ENCODE results near the gene CD46.

CD46 gene

DNA sequence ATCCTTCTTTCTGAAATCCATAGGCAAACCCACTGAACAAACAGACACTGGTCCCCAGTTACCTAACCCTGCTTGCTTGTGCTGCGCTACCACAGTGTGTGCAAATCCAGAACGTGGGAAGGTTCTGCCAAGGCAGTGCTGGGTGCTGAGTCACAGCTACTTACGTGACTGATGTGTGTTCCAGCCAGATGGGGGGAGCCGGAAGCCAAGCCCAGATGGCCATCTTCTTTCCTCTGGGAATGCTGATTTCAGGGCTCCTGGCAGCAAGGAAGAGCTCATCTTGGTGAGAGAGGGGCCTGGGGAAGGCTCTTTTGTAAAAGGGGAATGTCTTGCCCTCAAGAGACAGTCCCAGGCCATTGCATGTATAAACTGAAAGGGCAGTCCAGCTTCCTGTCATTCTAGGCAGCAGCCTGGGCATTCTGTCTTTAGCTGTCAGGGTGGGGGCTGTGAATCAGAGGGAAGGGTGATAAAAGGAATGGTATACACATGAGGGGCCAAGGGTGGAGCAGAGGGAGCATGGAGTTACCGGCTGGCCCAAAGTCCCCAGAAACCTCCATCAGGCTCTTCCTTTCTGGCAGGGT is 54.1 kb downstream of the CD46 start:
- DNase-seq (ENCODE audit: insufficient read length, low spot score) (no peak), FAIRE-seq (no peak)
- TF ChIP-seq, protein P1, sequence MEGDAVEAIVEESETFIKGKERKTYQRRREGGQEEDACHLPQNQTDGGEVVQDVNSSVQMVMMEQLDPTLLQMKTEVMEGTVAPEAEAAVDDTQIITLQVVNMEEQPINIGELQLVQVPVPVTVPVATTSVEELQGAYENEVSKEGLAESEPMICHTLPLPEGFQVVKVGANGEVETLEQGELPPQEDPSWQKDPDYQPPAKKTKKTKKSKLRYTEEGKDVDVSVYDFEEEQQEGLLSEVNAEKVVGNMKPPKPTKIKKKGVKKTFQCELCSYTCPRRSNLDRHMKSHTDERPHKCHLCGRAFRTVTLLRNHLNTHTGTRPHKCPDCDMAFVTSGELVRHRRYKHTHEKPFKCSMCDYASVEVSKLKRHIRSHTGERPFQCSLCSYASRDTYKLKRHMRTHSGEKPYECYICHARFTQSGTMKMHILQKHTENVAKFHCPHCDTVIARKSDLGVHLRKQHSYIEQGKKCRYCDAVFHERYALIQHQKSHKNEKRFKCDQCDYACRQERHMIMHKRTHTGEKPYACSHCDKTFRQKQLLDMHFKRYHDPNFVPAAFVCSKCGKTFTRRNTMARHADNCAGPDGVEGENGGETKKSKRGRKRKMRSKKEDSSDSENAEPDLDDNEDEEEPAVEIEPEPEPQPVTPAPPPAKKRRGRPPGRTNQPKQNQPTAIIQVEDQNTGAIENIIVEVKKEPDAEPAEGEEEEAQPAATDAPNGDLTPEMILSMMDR (IDR thresholded peaks at IDR 0.05; ENCODE audit: insufficient read depth, missing control alignments) = no peak

DNA sequence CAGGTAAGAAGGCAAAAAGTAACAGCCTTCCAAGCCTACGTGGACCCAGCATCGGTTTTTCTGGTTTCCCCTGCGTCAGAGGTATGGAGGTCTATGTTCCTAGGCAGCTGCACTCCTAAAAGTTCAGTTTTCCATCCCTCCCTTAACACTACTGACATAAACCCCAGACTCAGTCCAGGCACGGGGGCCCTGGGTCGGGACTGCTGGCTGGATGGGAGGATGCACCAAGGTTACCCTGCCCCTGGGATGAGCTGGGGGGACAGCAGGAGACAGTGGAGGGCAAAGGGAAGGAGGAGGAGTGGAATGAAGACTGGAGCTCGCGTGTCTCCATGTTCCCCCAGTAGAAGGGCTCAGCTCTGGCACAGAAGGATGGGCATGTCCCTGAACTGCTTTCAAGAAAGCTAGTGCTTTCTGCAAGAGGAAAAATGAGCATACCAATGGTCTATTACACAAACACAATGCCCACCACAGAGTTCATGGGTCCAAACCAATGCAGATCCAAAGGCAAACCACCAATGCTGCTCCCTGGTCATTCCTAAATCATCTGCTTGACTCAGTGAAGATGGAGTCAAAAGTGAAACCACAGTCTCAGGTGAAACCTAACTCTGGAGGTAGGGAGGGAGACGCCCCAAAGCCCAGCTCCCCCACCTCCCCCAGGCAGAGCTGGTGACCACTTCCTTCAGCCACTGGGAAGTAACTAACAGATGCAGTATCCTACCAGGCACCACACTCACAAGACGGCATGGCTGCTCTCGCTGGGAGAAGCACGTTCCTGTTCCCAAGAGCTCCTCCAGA is 54.9 kb downstream of the CD46 start:
- DNase-seq (ENCODE audit: insufficient read length, low spot score) (no peak), FAIRE-seq (no peak)
- TF ChIP-seq, protein P1 (IDR thresholded peaks at IDR 0.05; ENCODE audit: insufficient read depth, missing control alignments) = no peak

DNA sequence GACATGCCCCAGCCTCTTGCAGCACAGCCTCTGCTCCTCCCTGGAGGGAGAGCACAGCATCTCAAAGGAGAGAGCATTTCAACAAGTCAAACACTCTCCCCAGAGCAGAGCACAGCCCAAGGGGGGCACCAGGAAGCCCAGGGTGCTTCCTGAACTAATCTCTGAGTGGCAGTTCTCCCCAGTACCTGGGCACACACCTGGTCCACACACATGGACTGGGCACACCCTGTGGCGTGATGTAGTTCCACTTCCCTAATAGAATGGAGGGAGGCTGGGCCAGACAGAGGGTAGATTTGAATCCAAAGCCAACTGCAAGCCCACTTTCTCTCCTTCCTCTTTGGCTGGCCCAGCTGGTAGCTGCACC is 55.5 kb downstream of the CD46 start:
- DNase-seq (ENCODE audit: insufficient read length, low spot score) = no peak
- TF ChIP-seq, protein P1 (IDR thresholded peaks at IDR 0.05; ENCODE audit: insufficient read depth, missing control alignments) = no peak
- no peak for FAIRE-seq

DNA sequence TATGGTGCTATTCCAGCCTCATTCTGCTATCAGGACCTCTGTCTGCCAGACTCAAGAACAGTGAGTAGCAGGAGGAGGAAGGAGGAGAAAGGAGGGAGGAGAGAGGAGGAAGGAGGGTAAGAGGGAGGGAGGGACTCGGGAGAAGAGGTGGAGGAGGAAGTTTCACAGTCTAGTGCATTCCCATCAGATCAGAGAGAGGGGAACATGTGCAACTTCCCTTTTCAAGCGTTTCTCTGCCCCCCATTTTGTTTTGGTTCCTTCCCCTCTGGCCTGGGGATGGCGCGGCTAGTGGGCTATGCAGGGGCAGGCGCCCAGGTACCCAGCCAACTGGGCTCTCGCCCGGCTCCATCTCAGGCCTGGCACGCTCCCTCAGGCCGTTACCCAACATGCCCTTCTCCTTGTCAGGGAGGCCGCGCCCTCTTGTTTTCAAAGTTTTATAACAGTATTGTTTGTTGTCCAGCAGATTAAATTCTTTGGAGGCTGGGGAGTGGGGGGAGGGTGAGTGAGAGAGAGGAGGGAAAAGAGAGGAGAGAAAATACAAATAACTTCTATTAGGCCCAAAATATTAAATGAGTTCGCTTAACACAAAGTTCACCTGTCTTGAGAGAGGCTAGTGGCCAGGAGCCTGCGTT is 56.0 kb downstream of the CD46 start:
- TF ChIP-seq, protein P1 (IDR thresholded peaks at IDR 0.05; ENCODE audit: insufficient read depth, missing control alignments) = no peak
- FAIRE-seq (no peak), DNase-seq (ENCODE audit: insufficient read length, low spot score) (no peak)

DNA sequence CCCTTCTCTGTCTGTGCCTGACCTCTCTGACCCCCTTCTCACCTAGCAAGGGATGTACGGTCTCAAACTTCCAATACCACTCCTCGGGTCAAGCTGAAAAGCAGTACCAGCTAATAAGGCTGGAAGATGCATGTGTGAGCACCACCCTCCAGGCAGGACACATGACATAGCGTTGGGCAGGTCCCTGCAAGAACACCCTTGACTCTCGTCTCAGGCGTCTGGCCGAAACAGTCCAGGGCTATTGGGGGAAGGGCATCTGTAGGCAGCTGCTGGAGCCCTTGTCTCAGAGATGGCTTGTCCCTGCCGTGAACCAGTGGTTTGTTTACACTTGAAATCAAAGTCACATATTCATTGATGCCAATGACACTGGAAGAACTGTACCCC is 56.5 kb downstream of the CD46 start:
- TF ChIP-seq, protein P1 (IDR thresholded peaks at IDR 0.05; ENCODE audit: insufficient read depth, missing control alignments) = no peak
- DNase-seq (ENCODE audit: insufficient read length, low spot score) (no peak), FAIRE-seq (no peak)

DNA sequence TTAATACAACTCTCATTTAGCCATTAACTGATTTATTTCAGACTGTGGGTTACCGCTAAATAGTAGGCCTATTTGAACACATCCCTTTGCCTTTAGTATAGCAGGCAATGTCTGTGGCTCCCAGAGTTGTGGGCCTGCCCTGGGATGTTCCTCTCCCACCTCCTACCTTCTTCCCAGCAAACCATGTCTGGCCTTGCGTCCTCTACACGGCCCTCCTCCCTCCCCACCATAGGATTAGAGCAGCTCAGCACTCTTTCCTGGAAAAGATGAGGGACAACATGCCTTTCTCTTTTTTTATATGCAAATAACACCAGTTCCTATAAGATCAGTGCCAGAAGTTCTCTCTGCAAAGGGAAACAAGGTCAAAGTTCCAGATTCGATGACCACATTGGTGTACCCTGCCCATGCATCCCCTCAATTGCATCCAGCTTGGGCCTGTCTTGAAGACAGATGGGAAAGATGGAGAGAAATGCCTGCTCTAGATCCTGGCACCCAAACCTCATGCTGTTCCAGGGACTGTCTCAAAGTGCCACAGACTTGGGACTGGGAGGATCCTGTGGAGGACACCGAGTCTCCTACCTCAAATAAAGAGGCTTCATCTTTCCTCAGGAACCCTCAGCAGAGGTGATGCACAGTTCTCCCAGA is 57.2 kb downstream of the CD46 start:
- DNase-seq (ENCODE audit: insufficient read length, low spot score) = no peak
- TF ChIP-seq, protein P1 (IDR thresholded peaks at IDR 0.05; ENCODE audit: insufficient read depth, missing control alignments) = no peak
- FAIRE-seq = no peak

Measured in D721Med (cell line).